ENCODE measurements around the gene CLCN1.
A peak's percentile ranks its signal among the peaks of the same experiment; 100 is the strongest.

The CLCN1 gene

GRCh38 chr7:143295870-143296269 lies 20.0 kb upstream of the CLCN1 start:
- peak; percentile 70 for DNase-seq

- DNase-seq = no peak
Observed at GRCh38 chr7:143296686-143297085, 19.2 kb upstream of the CLCN1 start.

GRCh38 chr7:143299346-143299745 lies 16.6 kb upstream of the CLCN1 start:
- no peak for DNase-seq

- no peak for DNase-seq
Observed at GRCh38 chr7:143299840-143300239, 16.1 kb upstream of the CLCN1 start.

- no peak for DNase-seq
Observed at GRCh38 chr7:143300959-143301935, 14.7 kb upstream of the CLCN1 start.

GRCh38 chr7:143303733-143304132 lies 12.2 kb upstream of the CLCN1 start:
- DNase-seq = no peak

- no peak for DNase-seq
Observed at GRCh38 chr7:143304938-143305337, 11.0 kb upstream of the CLCN1 start.

GRCh38 chr7:143305423-143306070 lies 10.4 kb upstream of the CLCN1 start:
- no peak for DNase-seq

- DNase-seq = no peak
Observed at GRCh38 chr7:143308632-143309031, 7.3 kb upstream of the CLCN1 start.

GRCh38 chr7:143314127-143314526 lies 1.8 kb upstream of the CLCN1 start:
- DNase-seq = no peak

GRCh38 chr7:143316492-143316891 lies 581 bp downstream of the CLCN1 start:
- no peak for DNase-seq

- DNase-seq = peak; percentile 20
Observed at GRCh38 chr7:143318661-143319060, 2.8 kb downstream of the CLCN1 start.

- DNase-seq = no peak
Observed at GRCh38 chr7:143320620-143321019, 4.7 kb downstream of the CLCN1 start.

GRCh38 chr7:143321242-143321641 lies 5.3 kb downstream of the CLCN1 start:
- DNase-seq = no peak

GRCh38 chr7:143321734-143322133 lies 5.8 kb downstream of the CLCN1 start:
- no peak for DNase-seq

- no peak for DNase-seq
Observed at GRCh38 chr7:143322760-143323633, 7.1 kb downstream of the CLCN1 start.

- no peak for DNase-seq
Observed at GRCh38 chr7:143323653-143324052, 7.7 kb downstream of the CLCN1 start.

- DNase-seq = no peak
Observed at GRCh38 chr7:143325240-143325639, 9.3 kb downstream of the CLCN1 start.

GRCh38 chr7:143327903-143328302 lies 12.0 kb downstream of the CLCN1 start:
- DNase-seq = no peak

GRCh38 chr7:143329471-143330170 lies 13.7 kb downstream of the CLCN1 start:
- DNase-seq = no peak

- peak; percentile 77 for DNase-seq
Observed at GRCh38 chr7:143331179-143331801, 15.4 kb downstream of the CLCN1 start.

GRCh38 chr7:143334244-143334643 lies 18.3 kb downstream of the CLCN1 start:
- DNase-seq = no peak
